22Rv1 (cell line): ENCODE measurements around the gene IGF1.

Source experiments
- H3K27ac ChIP-seq: fragments of 450-650 bp; 2 replicates; pipeline ENCODE4 v1.5.1; 2017
- CTCF ChIP-seq: fragments of 450-650 bp; IDR thresholded peaks from 2 replicates; pipeline ENCODE4 v1.5.1; 2017; ENCODE audit warnings: mild to moderate bottlenecking
- ZFX ChIP-seq: fragments of 450-650 bp; IDR thresholded peaks from 2 replicates; pipeline ENCODE4 v1.6.1; 2017; ENCODE audit warnings: antibody characterized with exemption, borderline replicate concordance

The IGF1 gene

GRCh38 chr12:102480406-102480805 is at the start of gene IGF1:
IGF1 (minus strand) TSS chr12:102480563; CDS start chr12:102480381, 182 bp downstream.
- TF ChIP-seq ZFX (no peak), CTCF (peak; percentile 21)
- peak within 1 kb of the TSS; percentile 75 for H3K27ac ChIP-seq

- H3K27ac ChIP-seq, result no peak overlapping the region
- no peak for TF ChIP-seq CTCF
- TF ChIP-seq ZFX, result no peak
Measured at GRCh38 chr12:102528111-102528510, 47.7 kb upstream of the IGF1 start.

- TF ChIP-seq ZFX (no peak), CTCF (no peak)
Measured at GRCh38 chr12:102527171-102527720, 46.9 kb upstream of the IGF1 start.

GRCh38 chr12:102526656-102527055 is 46.3 kb upstream of the IGF1 start:
- no peak for TF ChIP-seq CTCF
- H3K27ac ChIP-seq, result no peak overlapping the region

More at GRCh38 chr12:102527171-102527720, 46.9 kb upstream of the IGF1 start:
- H3K27ac ChIP-seq, result no peak overlapping the region

- TF ChIP-seq CTCF, result no peak
- TF ChIP-seq ZFX, result no peak
- H3K27ac ChIP-seq, result no peak overlapping the region
Measured at GRCh38 chr12:102522768-102523167, 42.4 kb upstream of the IGF1 start.

GRCh38 chr12:102521662-102522277 is 41.4 kb upstream of the IGF1 start:
- no peak overlapping the region for H3K27ac ChIP-seq
- TF ChIP-seq ZFX, result no peak
- no peak for TF ChIP-seq CTCF

GRCh38 chr12:102518871-102519270 is 38.5 kb upstream of the IGF1 start:
- TF ChIP-seq ZFX (no peak), CTCF (no peak)
- no peak overlapping the region for H3K27ac ChIP-seq
